Parathyroid adenoma (tissue), 2 donors: Measurements from ENCODE around the gene PLCB3.
A peak's percentile ranks its signal among the peaks of the same experiment; 100 is the strongest.

Experiments
- H2AFZ ChIP-seq: fragments of 300-600 bp; sonication (generic); one replicate; pipeline ENCODE4 v1.7.0; 2017; ENCODE audit warnings: antibody characterized with exemption, mild to moderate bottlenecking
- H3K27ac ChIP-seq: fragments of 300-600 bp; sonication (generic); one replicate; pipeline ENCODE4 v1.7.0; 2017
- H3K27me3 ChIP-seq: fragments of 300-600 bp; sonication (generic); one replicate; pipeline ENCODE4 v1.7.0; 2017; ENCODE audit warnings: low read length; ENCODE audit not compliant: control insufficient read depth, insufficient read depth
- H3K36me3 ChIP-seq: fragments of 300-600 bp; sonication (generic); one replicate; pipeline ENCODE4 v1.7.0; 2017; ENCODE audit warnings: low read length; ENCODE audit not compliant: control insufficient read depth, insufficient read depth
- H3K4me1 ChIP-seq: fragments of 300-600 bp; sonication (generic); one replicate; pipeline ENCODE4 v1.7.0; 2017; ENCODE audit warnings: control low read depth
- H3K4me2 ChIP-seq: fragments of 300-600 bp; sonication (generic); one replicate; pipeline ENCODE4 v1.7.0; 2017; ENCODE audit warnings: low read length
- H3K4me3 ChIP-seq: fragments of 300-600 bp; sonication (generic); one replicate; pipeline ENCODE4 v1.7.0; 2017; ENCODE audit warnings: low read depth, low read length
- H3K79me2 ChIP-seq: fragments of 300-600 bp; sonication (generic); one replicate; pipeline ENCODE4 v1.7.0; 2017; ENCODE audit warnings: control low read depth
- H3K9ac ChIP-seq: fragments of 300-600 bp; sonication (generic); one replicate; pipeline ENCODE4 v1.7.0; 2017; ENCODE audit warnings: mild to moderate bottlenecking
- H3K9me3 ChIP-seq: fragments of 300-600 bp; sonication (generic); one replicate; pipeline ENCODE4 v1.7.0; 2017; ENCODE audit warnings: low read length; ENCODE audit not compliant: control insufficient read depth
- TF ChIP-seq, protein P1 (sequence below): fragments of 300-600 bp; sonication (generic); IDR thresholded peaks from one replicate; pipeline ENCODE4 v1.7.0; 2017; ENCODE audit warnings: antibody characterized with exemption, mild to moderate bottlenecking
- donor health status: primary hyperparathyroidism.

Gene PLCB3

GRCh38 chr11:64234647-64235379, 16.5 kb upstream of the PLCB3 start:
- peak overlapping the region; percentile 73 for H3K4me2 ChIP-seq
- no peaks in the 10 kb centered on the region for H3K36me3 ChIP-seq
- no peak overlapping the region for H3K9ac ChIP-seq
- no peaks in the 10 kb centered on the region for H3K9me3 ChIP-seq
- H2AFZ ChIP-seq = no peak overlapping the region
- TF ChIP-seq, protein P1, sequence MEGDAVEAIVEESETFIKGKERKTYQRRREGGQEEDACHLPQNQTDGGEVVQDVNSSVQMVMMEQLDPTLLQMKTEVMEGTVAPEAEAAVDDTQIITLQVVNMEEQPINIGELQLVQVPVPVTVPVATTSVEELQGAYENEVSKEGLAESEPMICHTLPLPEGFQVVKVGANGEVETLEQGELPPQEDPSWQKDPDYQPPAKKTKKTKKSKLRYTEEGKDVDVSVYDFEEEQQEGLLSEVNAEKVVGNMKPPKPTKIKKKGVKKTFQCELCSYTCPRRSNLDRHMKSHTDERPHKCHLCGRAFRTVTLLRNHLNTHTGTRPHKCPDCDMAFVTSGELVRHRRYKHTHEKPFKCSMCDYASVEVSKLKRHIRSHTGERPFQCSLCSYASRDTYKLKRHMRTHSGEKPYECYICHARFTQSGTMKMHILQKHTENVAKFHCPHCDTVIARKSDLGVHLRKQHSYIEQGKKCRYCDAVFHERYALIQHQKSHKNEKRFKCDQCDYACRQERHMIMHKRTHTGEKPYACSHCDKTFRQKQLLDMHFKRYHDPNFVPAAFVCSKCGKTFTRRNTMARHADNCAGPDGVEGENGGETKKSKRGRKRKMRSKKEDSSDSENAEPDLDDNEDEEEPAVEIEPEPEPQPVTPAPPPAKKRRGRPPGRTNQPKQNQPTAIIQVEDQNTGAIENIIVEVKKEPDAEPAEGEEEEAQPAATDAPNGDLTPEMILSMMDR = no peak
- H3K27ac ChIP-seq = peak overlapping the region; percentile 36
- H3K4me1 ChIP-seq = peaks cover 3% of the 10 kb centered on the region
- H3K4me3 ChIP-seq = peak overlapping the region; percentile 57
- H3K79me2 ChIP-seq = no peaks in the 10 kb centered on the region
- H3K27me3 ChIP-seq = no peaks in the 10 kb centered on the region

DNA sequence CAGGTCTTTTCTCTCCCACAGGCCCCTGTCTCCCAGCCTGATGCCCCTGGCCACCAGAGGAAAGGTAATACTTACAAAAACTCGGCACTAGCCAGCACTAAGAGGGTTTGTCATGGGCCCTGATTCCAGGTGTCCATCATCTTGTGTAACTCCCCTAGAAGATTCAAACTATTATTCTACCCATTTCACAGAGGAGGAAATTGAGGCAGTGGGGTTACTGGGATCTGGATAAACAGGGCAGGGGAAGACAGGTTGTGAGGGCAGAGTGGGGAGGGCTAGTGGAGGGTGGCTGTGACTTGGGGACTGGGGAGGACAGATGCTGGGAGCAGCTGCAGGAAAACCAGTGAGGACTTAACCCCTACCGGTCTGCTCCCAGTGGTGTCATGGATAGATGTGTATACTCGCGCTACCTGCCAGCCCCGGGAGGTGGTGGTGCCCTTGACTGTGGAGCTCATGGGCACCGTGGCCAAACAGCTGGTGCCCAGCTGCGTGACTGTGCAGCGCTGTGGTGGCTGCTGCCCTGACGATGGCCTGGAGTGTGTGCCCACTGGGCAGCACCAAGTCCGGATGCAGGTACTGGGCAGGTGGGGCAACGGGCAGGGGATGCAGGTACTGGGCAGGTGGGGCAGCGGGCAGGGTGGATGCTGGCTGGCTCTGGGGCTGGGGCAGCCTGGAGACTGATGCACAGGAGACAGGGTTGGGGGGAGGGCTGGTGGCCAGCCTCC, 15.7 kb upstream of the PLCB3 start:
- Histone ChIP-seq H3K27me3 (no peaks in the 10 kb centered on the region), H3K4me2 (peak overlapping the region; percentile 73), H3K27ac (peak overlapping the region; percentile 36), H3K4me3 (peak overlapping the region; percentile 57), H2AFZ (no peak overlapping the region), H3K36me3 (no peaks in the 10 kb centered on the region), H3K9me3 (no peaks in the 10 kb centered on the region), H3K4me1 (peaks cover 9% of the 10 kb centered on the region), H3K79me2 (no peaks in the 10 kb centered on the region), H3K9ac (no peak overlapping the region)
- TF ChIP-seq, protein P1 = no peak

- Histone ChIP-seq H3K9me3 (no peaks in the 10 kb centered on the region), H3K9ac (no peak overlapping the region), H3K79me2 (no peaks in the 10 kb centered on the region), H3K4me3 (peak overlapping the region; percentile 22), H2AFZ (no peak overlapping the region), H3K4me2 (peak overlapping the region; percentile 33), H3K4me1 (peaks cover 10% of the 10 kb centered on the region), H3K27me3 (no peaks in the 10 kb centered on the region), H3K27ac (peak overlapping the region; percentile 39), H3K36me3 (no peaks in the 10 kb centered on the region)
- TF ChIP-seq, protein P1 = no peak
These were observed 13.8 kb upstream of the PLCB3 start for GRCh38 chr11:64237484-64237951.

GRCh38 chr11:64238076-64238475, 13.3 kb upstream of the PLCB3 start:
- no peak overlapping the region for H2AFZ ChIP-seq
- H3K27me3 ChIP-seq = no peaks in the 10 kb centered on the region
- H3K4me3 ChIP-seq = peak overlapping the region; percentile 22
- H3K9me3 ChIP-seq = no peaks in the 10 kb centered on the region
- H3K9ac ChIP-seq = no peak overlapping the region
- peak overlapping the region; percentile 33 for H3K4me2 ChIP-seq
- H3K79me2 ChIP-seq = no peaks in the 10 kb centered on the region
- H3K27ac ChIP-seq = peak overlapping the region; percentile 39
- peaks cover 12% of the 10 kb centered on the region for H3K4me1 ChIP-seq
- H3K36me3 ChIP-seq = no peaks in the 10 kb centered on the region
- TF ChIP-seq, protein P1 = no peak
